H9 (cell line): Measurements from ENCODE around the gene KL. TPM values are rescaled to one million over a fixed set of nuclear protein-coding genes. Genes with fewer than 3 reads are reported as not detected.

Source experiments
- DNase-seq: peaks from one replicate; pipeline ENCODE4 v3.0.0-alpha.2; 2017
- H2AFZ ChIP-seq: one replicate; pipeline ENCODE4 v1.6.1; 2013; ENCODE audit warnings: mild to moderate bottlenecking, low read length, control low read depth, moderate library complexity
- H2AK5ac ChIP-seq: 2 replicates; pipeline ENCODE4 v1.6.1; 2013; ENCODE audit warnings: low read length, control low read depth, mixed read lengths; ENCODE audit not compliant: insufficient read length
- H2BK120ac ChIP-seq: one replicate; pipeline ENCODE4 v1.6.1; 2013; ENCODE audit warnings: low read depth, mild to moderate bottlenecking, low read length, control low read depth, inconsistent platforms; ENCODE audit not compliant: poor library complexity, severe bottlenecking
- H2BK12ac ChIP-seq: 2 replicates; pipeline ENCODE4 v1.6.1; 2013; ENCODE audit warnings: low read length, control low read depth, mixed read lengths, low read depth; ENCODE audit not compliant: insufficient read length
- H2BK15ac ChIP-seq: 2 replicates; pipeline ENCODE4 v1.6.1; 2013; ENCODE audit warnings: low read depth, low read length, control low read depth
- H2BK20ac ChIP-seq: one replicate; pipeline ENCODE4 v1.6.1; 2013; ENCODE audit warnings: low read depth, mild to moderate bottlenecking, low read length, control low read depth, inconsistent platforms; ENCODE audit not compliant: poor library complexity, severe bottlenecking
- H2BK5ac ChIP-seq: 2 replicates; pipeline ENCODE4 v1.6.1; 2013; ENCODE audit warnings: low read length, control low read depth, mixed read lengths; ENCODE audit not compliant: insufficient read length
- H3K14ac ChIP-seq: 2 replicates; pipeline ENCODE4 v1.6.1; 2013; ENCODE audit warnings: low read length, control low read depth; ENCODE audit not compliant: insufficient read depth
- H3K18ac ChIP-seq: 2 replicates; pipeline ENCODE4 v1.6.1; 2013; ENCODE audit warnings: low read depth, mild to moderate bottlenecking, mixed read lengths, low read length, control low read depth; ENCODE audit not compliant: insufficient read length
- H3K23ac ChIP-seq: 2 replicates; pipeline ENCODE4 v1.6.1; 2013; ENCODE audit warnings: low read length, control low read depth, mixed read lengths, low read depth; ENCODE audit not compliant: insufficient read length
- H3K23me2 ChIP-seq: 2 replicates; pipeline ENCODE4 v1.6.1; 2013; ENCODE audit warnings: low read depth, mild to moderate bottlenecking, mixed read lengths, low read length, control low read depth; ENCODE audit not compliant: insufficient read length, poor library complexity, severe bottlenecking
- H3K27ac ChIP-seq: 2 replicates; pipeline ENCODE4 v1.5.1; 2013; ENCODE audit warnings: low read length, control low read depth, mixed read lengths, low read depth; ENCODE audit not compliant: insufficient read length
- H3K27me3 ChIP-seq: 2 replicates; pipeline ENCODE4 v1.6.1; 2013; ENCODE audit warnings: low read length, control low read depth, inconsistent platforms; ENCODE audit not compliant: insufficient read depth
- H3K4ac ChIP-seq: 2 replicates; pipeline ENCODE4 v1.6.1; 2013; ENCODE audit warnings: low read depth, mild to moderate bottlenecking, control low read depth, inconsistent platforms, low read length, moderate library complexity
- H3K4me1 ChIP-seq: 2 replicates; pipeline ENCODE4 v1.6.1; 2013; ENCODE audit warnings: low read length, control low read depth, inconsistent platforms; ENCODE audit not compliant: insufficient read depth
- H3K4me2 ChIP-seq: 2 replicates; pipeline ENCODE4 v1.6.1; 2013; ENCODE audit warnings: low read length, control low read depth, mixed read lengths; ENCODE audit not compliant: insufficient read length, insufficient read depth
- H3K56ac ChIP-seq: 2 replicates; pipeline ENCODE4 v1.6.1; 2013; ENCODE audit warnings: low read depth, mild to moderate bottlenecking, mixed read lengths, low read length, control low read depth; ENCODE audit not compliant: insufficient read length
- H3K79me1 ChIP-seq: 2 replicates; pipeline ENCODE4 v1.6.1; 2013; ENCODE audit warnings: low read depth, mild to moderate bottlenecking, moderate library complexity, low read length, control low read depth, inconsistent platforms; ENCODE audit not compliant: insufficient read depth, poor library complexity, severe bottlenecking
- H3K79me2 ChIP-seq: 2 replicates; pipeline ENCODE4 v1.6.1; 2013; ENCODE audit warnings: low read length, control low read depth, inconsistent platforms; ENCODE audit not compliant: insufficient read depth
- H3K9ac ChIP-seq: 2 replicates; pipeline ENCODE4 v1.6.1; 2013; ENCODE audit warnings: low read length, control low read depth, mixed read lengths; ENCODE audit not compliant: insufficient read length; ENCODE audit errors: extremely low read depth
- H3K9me3 ChIP-seq: one replicate; pipeline ENCODE4 v1.6.1; 2013; ENCODE audit warnings: low read depth, low read length, inconsistent platforms; ENCODE audit not compliant: control insufficient read depth
- H3T11ph ChIP-seq: one replicate; pipeline ENCODE4 v1.6.1; 2013; ENCODE audit warnings: mild to moderate bottlenecking, low read length, control low read depth, inconsistent platforms
- H4K20me1 ChIP-seq: one replicate; pipeline ENCODE4 v1.6.1; 2013; ENCODE audit not compliant: control insufficient read depth, insufficient read length, insufficient read depth
- H4K5ac ChIP-seq: 2 replicates; pipeline ENCODE4 v1.6.1; 2013; ENCODE audit warnings: low read depth, mild to moderate bottlenecking, mixed read lengths, low read length, control low read depth; ENCODE audit not compliant: insufficient read length
- H4K8ac ChIP-seq: replicated peaks from 2 replicates; pipeline ENCODE4 v1.6.1; 2013; ENCODE audit warnings: low read length, control low read depth, mixed read lengths, low read depth; ENCODE audit not compliant: insufficient read length
- H4K91ac ChIP-seq: 2 replicates; pipeline ENCODE4 v1.6.1; 2013; ENCODE audit warnings: low read depth, mild to moderate bottlenecking, moderate library complexity, mixed read lengths, low read length, control low read depth; ENCODE audit not compliant: insufficient read length
- H3K27ac Mint-ChIP-seq, 3 experiments: 2 replicates in 2 of 3; 3 replicates in 1 of 3; pipeline ENCODE4 v1.8.0; 2020 to 2021; ENCODE audit warnings: mixed read lengths in 3 of 3, mild to moderate bottlenecking in 1 of 3, moderate library complexity in 1 of 3
- H3K27me3 Mint-ChIP-seq: 2 replicates; pipeline ENCODE4 v1.8.0; 2021; ENCODE audit warnings: low read depth, mild to moderate bottlenecking, moderate library complexity, mixed read lengths
- H3K36me3 Mint-ChIP-seq, 3 experiments: 2 replicates in 2 of 3; 3 replicates in 1 of 3; pipeline ENCODE4 v1.8.0; 2020 to 2021; ENCODE audit warnings: low read depth in 3 of 3, mixed read lengths in 3 of 3; ENCODE audit not compliant: insufficient read depth in 1 of 3
- H3K4me1 Mint-ChIP-seq, 2 experiments: 2 replicates each; pipeline ENCODE4 v1.8.0; 2020; ENCODE audit warnings: mixed read lengths in 2 of 2
- H3K4me3 Mint-ChIP-seq, 2 experiments: 2 replicates in 1 of 2; 3 replicates in 1 of 2; pipeline ENCODE4 v1.8.0; 2020 to 2021; ENCODE audit warnings: mild to moderate bottlenecking in 2 of 2, mixed read lengths in 2 of 2, moderate library complexity in 1 of 2
- H3K9me3 Mint-ChIP-seq, 2 experiments: 2 replicates in 1 of 2; 3 replicates in 1 of 2; pipeline ENCODE4 v1.8.0; 2020; ENCODE audit warnings: mild to moderate bottlenecking in 2 of 2, mixed read lengths in 2 of 2, moderate library complexity in 1 of 2
- WGBS: extraction: QIAGEN DNeasy Blood & Tissue Kit; methylation state at CpG from one replicate; pipeline ENCODE4 v1.1.7; 2013; ENCODE audit warnings: missing lambda C conversion rate, low lambda C conversion rate, mixed read lengths; ENCODE audit not compliant: insufficient read length; ENCODE audit errors: extremely low coverage; 5-methylcytosine and 5-hydroxymethylcytosine counted together
- total RNA-seq: library from RNA; stranded (reverse); gene quantifications from 2 replicates; pipeline ENCODE4 v1.2.1, GENCODE V29; 2021
- TF ChIP-seq, protein P1 (sequence below): fragments of 200-600 bp; sonication (generic); conservative IDR thresholded peaks from 3 replicates; pipeline ENCODE4 v1.8.0; 2021; ENCODE audit warnings: antibody characterized with exemption, mild to moderate bottlenecking

Gene KL
- total RNA-seq, 1 experiment from 2014 or later: not detected

- Histone ChIP-seq H3K9me3 (no peaks in the 10 kb centered on the region), H3K27me3 (no peaks in the 10 kb centered on the region), H2BK20ac (no peak overlapping the region), H2AFZ (no peak overlapping the region), H3K79me2 (no peaks in the 10 kb centered on the region), H3K14ac (no peak overlapping the region), H3K79me1 (no peaks in the 10 kb centered on the region), H2BK5ac (no peak overlapping the region), H3K4ac (no peak overlapping the region), H4K5ac (no peak overlapping the region), H4K20me1 (no peaks in the 10 kb centered on the region), H3K23me2 (no peaks in the 10 kb centered on the region), H3K4me2 (no peak overlapping the region), H4K8ac (no peak overlapping the region), H3K23ac (no peak overlapping the region), H2AK5ac (no peak overlapping the region), H2BK120ac (no peak overlapping the region), H3K4me1 (no peaks in the 10 kb centered on the region), H2BK12ac (no peak overlapping the region), H4K91ac (no peak overlapping the region), H3K56ac (no peak overlapping the region), H3K18ac (no peak overlapping the region), H3K9ac (no peak overlapping the region), H3T11ph (no peak overlapping the region), H2BK15ac (no peak overlapping the region), H3K27ac (no peak overlapping the region)
- Mint-ChIP-seq H3K4me3 (no peak overlapping the region), H3K4me1 (peaks cover 4% of the 10 kb centered on the region in 2 experiments; a peak in 3 of 4 replicates), H3K27me3 (peaks cover 1% of the 10 kb centered on the region; the same call in 1 of the 2 replicates), H3K9me3 (no peaks in the 10 kb centered on the region; a peak in 1 of 5 replicates), H3K36me3 (no peaks in the 10 kb centered on the region), H3K27ac (no peak overlapping the region)
- WGBS: no CpG with 5 or more reads among the region's 4 CpGs
- no peak for DNase-seq
- TF ChIP-seq, protein P1, sequence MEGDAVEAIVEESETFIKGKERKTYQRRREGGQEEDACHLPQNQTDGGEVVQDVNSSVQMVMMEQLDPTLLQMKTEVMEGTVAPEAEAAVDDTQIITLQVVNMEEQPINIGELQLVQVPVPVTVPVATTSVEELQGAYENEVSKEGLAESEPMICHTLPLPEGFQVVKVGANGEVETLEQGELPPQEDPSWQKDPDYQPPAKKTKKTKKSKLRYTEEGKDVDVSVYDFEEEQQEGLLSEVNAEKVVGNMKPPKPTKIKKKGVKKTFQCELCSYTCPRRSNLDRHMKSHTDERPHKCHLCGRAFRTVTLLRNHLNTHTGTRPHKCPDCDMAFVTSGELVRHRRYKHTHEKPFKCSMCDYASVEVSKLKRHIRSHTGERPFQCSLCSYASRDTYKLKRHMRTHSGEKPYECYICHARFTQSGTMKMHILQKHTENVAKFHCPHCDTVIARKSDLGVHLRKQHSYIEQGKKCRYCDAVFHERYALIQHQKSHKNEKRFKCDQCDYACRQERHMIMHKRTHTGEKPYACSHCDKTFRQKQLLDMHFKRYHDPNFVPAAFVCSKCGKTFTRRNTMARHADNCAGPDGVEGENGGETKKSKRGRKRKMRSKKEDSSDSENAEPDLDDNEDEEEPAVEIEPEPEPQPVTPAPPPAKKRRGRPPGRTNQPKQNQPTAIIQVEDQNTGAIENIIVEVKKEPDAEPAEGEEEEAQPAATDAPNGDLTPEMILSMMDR: no peak
Observed at GRCh38 chr13:33031277-33031676, 15.1 kb downstream of the KL start.
